GM21717 (cell line): Measurements from ENCODE around the gene CLEC1A.
A peak's percentile ranks its signal among the peaks of the same experiment; 100 is the strongest.

Source experiments
- ATAC-seq: cut with Tn5 transposase; IDR thresholded peaks from one replicate; pipeline ENCODE4 v1.9.1; 2021; ENCODE audit warnings: mild to moderate bottlenecking, moderate library complexity; ENCODE audit not compliant: unreplicated experiment

The CLEC1A gene

DNA sequence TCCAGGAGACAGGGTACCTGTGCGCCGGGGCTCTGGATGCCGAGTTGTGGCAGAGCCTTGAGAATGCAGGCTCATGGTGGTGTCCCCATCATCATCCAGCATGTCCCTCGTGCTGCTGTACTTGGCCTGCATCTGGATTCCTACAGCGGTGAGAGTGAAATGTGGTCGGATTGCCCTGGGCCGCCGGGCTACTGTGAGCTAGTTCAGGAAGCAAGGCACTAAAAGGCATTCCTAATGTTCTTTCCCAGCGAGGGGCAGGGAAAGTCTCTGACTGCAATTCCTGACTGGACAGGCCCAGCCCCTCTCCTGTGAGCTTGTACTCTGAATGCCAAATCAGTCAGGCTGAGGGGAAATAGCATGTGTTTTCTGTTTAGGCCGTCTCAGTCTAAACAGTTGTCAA lies at the start of gene CLEC1A:
Gene CLEC1A, minus strand, starts transcription at position 195 of the 400 bp plus-strand sequence. Its CDS starts 63 bp downstream, at position 132.
- no peak for ATAC-seq

DNA sequence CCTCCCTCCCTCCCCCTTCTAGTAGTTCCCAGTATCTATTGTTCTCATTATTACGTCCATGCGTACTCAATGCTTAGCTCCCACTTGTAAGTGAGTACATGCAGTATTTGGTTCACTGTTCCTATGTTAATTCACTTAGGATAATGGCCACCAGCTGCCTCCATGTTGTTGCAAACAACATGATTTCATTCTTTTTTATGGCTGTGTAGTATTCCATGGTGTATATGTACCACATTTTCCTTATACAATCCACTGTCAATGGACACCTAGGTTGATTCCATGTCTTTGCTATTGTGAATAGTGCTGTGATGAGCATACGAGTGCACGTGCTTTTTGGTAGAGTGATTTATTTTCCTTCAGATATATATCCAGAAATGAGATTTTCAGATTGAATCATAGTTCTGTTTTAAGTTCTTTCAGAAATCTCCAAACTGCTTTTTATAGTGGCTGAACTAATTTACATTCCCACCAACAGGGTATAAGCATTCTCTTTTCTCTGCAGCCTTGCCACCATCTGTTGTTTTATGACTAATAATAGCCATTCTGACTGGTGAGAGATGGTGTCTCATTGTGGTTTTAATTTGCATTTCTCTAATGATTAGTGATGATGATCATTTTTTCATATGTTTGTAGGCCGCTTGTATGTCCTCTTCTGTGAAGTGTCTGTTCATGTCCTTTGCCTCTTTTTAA lies 49.1 kb upstream of the CLEC1A start:
- peak; percentile 76 for ATAC-seq

GRCh38 chr12:10142976-10143589 lies 44.3 kb upstream of the CLEC1A start:
- no peak for ATAC-seq

DNA sequence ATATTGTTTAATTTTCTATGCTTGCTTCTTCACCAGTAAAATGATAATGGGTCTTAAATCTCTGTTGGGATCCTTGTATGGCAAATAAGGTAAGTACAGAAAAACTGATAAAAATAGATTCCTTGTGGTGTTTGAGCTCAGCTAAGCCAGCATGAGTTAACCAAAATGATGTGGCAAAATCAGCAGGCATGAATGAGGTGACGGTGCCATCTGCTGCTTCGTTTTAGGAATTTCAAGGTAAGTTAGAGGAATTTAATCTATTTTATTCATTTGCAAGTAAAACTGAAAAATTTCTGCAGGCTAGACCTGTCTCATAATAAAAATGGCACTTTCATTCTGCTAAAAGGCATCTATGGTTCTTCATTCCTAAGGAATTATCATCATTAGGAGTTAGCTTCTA lies 41.2 kb upstream of the CLEC1A start:
- ATAC-seq: no peak

- no peak for ATAC-seq
Observed at GRCh38 chr12:10136637-10137205, 37.9 kb upstream of the CLEC1A start.

DNA sequence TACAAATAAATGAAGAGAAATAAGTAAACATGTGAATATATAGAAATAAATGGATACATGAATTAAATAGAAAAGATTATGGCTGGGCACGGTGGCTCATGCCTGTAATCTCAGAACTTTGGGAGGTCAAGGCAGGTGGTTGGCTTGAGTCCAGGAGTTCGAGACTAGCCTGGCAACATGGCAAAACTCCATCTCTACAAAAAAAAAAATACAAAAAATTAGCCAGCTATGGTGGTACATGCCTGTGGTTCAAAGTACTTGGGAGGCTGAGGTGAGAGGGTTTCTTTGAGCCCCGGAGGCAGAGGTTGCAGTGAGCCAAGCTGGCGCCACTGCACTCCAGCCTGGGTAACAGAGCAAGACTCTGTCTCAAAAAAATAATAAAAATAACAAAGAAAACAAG lies 36.3 kb upstream of the CLEC1A start:
- no peak for ATAC-seq

- ATAC-seq: no peak
Observed at GRCh38 chr12:10132850-10133370, 34.1 kb upstream of the CLEC1A start.

- ATAC-seq: no peak
Observed at GRCh38 chr12:10131111-10131690, 32.4 kb upstream of the CLEC1A start.

DNA sequence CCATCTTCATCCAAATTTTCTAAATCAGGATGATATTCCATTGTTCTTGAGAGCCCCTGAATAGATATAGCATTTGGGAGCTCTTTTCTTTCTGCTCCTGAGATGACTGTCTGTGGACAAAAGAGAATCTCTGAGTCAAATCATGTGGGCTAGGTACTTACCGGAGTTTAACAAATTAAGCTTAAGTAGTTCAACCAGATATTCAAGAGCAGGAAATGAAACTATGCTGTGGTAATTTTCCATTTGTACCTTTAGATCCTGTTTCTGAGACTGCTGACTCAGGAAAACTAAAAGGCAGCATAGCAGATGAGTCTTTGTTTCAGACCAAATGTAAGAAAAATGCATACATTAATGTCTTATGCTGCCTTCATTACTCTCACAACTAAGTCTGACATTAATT lies 31.3 kb upstream of the CLEC1A start, which contains the start of gene CLEC7A:
Gene CLEC7A, minus strand, starts transcription at position 158 of the 400 bp plus-strand sequence. Its CDS starts 117 bp downstream, at position 41.
- peak; percentile 91 for ATAC-seq

DNA sequence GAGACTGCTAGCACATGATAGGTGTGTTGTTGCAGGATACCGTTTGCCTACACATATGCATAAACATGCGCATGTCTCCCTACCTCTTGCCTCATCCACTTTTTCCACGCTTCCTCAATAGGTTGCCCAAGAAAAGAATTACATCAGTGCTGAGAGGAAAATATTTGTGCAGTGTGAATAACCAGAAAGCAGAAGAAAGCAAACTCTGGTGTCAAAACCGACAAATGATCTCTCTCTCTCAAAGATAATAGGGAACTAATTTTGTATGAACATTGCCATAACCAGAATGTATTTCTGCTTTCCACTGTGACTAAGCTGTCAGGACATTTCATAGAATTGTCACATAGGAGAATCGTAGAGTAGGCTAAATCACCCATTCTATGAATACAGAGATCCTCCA lies 29.9 kb upstream of the CLEC1A start:
- ATAC-seq: no peak

DNA sequence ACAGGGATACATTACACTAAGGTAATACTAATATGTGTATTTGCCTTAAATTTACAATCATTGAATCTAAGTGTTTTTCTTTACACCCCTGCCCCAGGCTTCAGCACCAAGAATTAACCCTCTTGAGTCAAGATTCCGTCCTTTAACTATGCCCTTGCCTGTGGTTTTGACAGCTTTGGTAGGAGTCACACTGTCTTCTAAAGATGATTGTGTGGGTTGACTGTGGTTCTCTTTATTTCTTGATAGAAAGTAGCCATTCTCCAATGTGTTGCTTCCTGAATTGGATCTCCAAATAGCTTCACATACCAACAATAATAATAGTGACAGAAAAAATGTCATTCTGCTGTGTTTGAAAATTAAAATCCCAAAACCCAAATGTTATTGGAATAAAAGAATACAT lies 27.6 kb upstream of the CLEC1A start:
- ATAC-seq: no peak

- no peak for ATAC-seq
Observed at GRCh38 chr12:10122689-10123088, 23.9 kb upstream of the CLEC1A start.

DNA sequence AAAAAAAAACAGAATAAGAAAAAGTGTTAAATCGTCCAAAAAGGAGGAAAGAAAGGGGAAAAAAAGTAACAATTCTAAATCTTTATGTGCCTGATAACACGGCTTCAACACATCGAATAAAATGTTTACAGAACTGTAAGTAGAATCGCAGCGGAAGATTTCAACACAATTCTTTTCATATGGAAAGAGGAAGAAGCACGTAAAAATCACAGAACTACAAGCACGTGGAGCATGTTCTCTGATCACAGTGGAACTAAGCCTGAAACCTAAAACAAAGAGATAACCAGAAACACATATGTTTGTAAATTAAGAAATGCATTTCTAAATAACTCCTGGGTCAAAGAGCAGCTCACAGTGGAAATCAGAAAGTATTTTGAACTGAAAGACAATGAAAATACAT lies 22.5 kb upstream of the CLEC1A start:
- ATAC-seq: no peak

DNA sequence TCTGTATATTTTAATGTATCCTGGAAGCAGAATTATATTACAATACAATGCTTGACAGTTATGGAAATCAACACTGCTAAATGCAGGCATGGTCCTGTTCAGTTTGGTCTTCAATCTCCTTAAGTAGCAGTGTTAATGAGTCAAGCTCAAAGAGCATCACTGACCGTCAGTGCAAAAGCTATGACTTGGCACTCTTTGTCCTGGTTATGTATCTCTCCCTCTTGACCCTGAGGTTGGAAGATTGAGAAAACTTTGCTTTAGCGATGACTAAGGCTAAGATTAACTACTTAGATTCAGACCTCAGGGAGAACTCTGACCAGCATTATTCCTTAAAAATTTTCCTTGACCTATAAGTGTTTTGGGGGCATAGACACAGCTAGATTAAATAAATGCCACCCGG lies 20.3 kb upstream of the CLEC1A start:
- ATAC-seq: no peak

DNA sequence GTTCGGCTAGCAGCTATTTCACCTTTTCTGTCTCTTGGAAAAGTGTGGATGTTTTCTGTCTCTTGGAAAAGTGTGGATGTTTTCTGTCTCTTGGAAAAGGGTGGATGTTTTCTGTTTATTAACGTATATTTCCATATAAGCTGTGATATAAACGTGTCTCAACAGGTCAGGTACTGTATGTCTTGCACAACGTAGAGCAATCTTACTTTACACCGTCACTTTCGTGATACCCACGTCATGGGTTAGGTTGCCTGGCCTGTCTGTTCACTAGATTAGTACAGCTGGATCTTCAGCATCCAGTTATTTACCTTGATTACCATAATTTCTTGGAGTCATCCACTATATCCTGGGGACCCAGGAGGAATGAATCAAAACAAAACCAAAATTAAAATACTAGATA lies 17.1 kb upstream of the CLEC1A start:
- no peak for ATAC-seq

DNA sequence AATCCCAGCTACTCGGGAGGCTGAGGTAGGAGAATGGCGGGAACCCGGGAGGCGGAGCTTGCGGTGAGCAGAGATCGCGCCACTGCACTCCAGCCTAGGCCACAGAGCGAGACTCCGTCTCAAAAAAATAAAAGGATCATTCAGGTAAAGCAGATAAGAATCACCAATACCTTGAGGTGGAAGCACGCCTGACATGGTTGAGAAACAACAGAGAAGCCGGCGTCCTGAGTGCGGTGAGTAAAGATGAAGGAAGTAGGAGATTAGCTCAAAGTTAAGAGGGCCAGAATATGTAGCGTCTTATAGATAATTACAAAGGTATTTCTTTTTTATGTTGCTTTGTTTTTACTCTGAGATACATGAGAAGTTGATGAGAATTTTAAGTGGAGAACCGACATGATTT lies 16.5 kb upstream of the CLEC1A start:
- ATAC-seq: no peak

DNA sequence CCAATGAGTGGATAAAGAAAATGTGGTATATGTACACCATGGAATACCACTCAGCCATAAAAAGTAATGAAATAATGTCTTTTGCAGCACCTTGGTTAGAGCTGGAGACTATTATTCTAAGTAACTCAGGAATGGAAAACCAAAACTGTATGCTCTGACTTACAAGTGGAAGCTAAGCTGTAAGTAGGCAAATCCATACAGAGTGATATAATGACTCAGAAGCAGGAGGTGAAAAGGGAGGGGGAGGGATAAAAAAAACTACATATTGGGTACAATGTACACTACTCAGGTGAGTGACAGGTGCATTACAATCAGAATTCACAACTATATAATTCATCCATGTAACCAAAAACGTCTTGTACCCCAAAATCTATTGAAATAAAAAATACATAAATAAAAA lies 15.1 kb upstream of the CLEC1A start:
- no peak for ATAC-seq

- no peak for ATAC-seq
Observed at GRCh38 chr12:10113075-10113474, 14.3 kb upstream of the CLEC1A start.

DNA sequence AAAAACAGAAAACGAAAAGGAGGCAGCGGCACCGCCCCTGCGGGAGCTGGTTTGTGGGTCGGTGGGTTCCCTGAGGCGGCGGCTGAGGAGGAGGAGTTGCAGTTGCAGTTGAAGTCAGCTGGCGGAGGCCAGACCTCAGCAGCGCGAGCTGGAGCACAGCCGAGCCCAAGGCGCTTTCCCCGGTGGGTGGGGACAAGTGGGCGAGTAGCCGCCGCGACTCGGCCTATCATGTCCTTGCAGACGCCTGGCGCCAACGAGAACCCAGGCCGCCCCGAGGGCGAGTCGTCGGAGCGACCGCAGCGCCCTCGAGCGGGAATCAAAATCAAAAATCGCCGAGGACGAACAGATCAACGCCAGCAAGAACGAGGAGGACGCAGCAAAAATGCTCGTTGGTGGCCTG lies 12.7 kb upstream of the CLEC1A start:
- ATAC-seq: no peak

DNA sequence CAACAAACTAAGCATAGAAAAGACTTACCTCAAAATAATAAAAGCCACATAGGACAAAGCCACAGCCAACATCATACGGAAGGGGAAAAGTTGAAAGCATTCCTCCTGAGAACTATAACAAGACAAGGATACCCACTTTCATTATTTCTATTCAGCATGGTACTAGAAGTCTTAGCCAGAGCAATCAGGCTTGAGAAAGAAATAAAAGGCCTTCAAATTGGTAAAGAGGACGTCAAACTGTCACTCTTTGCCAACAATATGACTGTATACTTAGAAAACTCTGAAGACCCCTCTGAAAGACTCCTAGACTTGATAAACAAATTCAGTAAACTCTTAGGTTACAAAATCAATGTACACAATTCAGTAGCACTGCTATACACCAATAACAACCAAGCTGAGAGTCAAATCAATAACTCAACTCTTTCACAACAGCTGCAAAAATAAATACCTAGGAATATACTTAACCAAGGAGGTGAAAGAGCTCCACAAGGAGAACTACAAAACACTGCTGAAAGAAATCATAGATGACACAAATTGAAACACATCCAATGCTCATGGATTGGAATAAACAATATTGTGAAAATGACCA lies 11.6 kb upstream of the CLEC1A start:
- ATAC-seq: no peak

- no peak for ATAC-seq
Observed at GRCh38 chr12:10102322-10102721, 3.5 kb upstream of the CLEC1A start.
